ENCODE data around the gene HERPUD1.

Gene HERPUD1

DNA sequence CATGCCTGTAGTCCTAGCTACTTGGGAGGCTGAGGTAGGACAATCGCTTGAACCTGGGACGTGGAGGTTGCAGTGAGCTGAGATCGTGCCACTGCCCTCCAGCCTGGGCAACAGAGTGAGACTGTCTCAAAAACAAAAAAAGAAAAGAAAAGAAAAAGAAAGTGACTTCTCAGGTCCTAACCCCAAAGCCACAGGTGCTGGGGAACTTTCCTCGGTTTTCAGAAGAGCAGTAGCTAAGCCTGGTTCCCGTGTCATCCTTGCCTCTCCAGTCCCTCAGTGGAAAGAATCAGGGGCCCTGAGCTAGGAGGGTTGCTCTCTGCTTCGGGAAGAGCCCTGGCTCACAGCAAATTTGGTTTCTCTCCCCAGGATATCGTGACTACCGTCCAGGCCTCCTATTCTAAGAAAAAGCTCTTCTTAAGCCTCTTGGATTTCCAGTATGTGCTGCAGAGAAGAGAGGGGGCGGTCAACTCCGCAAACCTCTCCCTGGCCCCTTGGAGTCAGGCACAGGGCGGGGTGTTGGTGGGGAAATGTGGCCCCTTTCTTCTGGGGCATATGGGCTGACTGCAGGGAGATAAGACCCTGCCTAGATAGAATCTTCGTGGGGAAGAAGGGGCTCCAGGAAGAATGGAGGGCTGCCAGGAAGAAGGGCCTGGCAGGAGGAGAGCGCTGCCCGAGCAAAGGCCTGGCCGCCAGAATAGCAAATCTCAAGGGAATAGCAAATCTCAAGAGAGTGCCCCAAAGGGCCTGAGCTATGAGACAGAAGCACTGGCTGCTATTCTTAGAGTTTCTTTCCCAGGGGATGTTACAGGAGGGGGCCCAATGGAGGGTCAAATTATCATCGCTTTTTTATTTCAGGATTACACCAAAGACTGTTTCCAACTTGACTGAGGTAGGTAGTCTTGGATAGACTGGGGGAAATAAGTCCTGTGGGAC, 49.1 kb downstream of the HERPUD1 start:
- H3K4me2 ChIP-seq (ENCODE audit: low read depth, low read length, poor library complexity, severe bottlenecking) = no peak overlapping the region
- no peak overlapping the region for H3K4me3 ChIP-seq (ENCODE audit: low read length, poor library complexity, severe bottlenecking)
- no peaks in the 10 kb centered on the region for H3K9me2 ChIP-seq (replicated peaks; ENCODE audit: low read depth, low read length)
- H3K9ac ChIP-seq (ENCODE audit: low read depth, low read length, poor library complexity, severe bottlenecking) = no peak overlapping the region
- H3K9me3 ChIP-seq (ENCODE audit: insufficient read depth, low read depth, low read length) = no peaks in the 10 kb centered on the region
- no peaks in the 10 kb centered on the region for H3K36me3 ChIP-seq (ENCODE audit: insufficient read depth, low read length)
- no peak overlapping the region for H2AFZ ChIP-seq (ENCODE audit: low read length)
- no peaks in the 10 kb centered on the region for H4K20me1 ChIP-seq (ENCODE audit: insufficient read depth, low read length, poor library complexity, severe bottlenecking)
- peaks cover 30% of the 10 kb centered on the region for H3K4me1 ChIP-seq (ENCODE audit: insufficient read depth, low read length, poor library complexity, severe bottlenecking)
- TF ChIP-seq, protein P1, sequence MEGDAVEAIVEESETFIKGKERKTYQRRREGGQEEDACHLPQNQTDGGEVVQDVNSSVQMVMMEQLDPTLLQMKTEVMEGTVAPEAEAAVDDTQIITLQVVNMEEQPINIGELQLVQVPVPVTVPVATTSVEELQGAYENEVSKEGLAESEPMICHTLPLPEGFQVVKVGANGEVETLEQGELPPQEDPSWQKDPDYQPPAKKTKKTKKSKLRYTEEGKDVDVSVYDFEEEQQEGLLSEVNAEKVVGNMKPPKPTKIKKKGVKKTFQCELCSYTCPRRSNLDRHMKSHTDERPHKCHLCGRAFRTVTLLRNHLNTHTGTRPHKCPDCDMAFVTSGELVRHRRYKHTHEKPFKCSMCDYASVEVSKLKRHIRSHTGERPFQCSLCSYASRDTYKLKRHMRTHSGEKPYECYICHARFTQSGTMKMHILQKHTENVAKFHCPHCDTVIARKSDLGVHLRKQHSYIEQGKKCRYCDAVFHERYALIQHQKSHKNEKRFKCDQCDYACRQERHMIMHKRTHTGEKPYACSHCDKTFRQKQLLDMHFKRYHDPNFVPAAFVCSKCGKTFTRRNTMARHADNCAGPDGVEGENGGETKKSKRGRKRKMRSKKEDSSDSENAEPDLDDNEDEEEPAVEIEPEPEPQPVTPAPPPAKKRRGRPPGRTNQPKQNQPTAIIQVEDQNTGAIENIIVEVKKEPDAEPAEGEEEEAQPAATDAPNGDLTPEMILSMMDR (conservative IDR thresholded peaks at IDR 0.05; ENCODE audit: low read length) = no peak
- TF ChIP-seq EZH2phosphoT487 (IDR thresholded peaks at IDR 0.05; ENCODE audit: borderline replicate concordance) = no peak
- H3K79me2 ChIP-seq (ENCODE audit: insufficient read depth, low read length) = no peaks in the 10 kb centered on the region
- no peaks in the 10 kb centered on the region for H3K27me3 ChIP-seq (ENCODE audit: insufficient read depth, low read length, poor library complexity, severe bottlenecking)
- H3F3A ChIP-seq (ENCODE audit: low read depth) = no peaks in the 10 kb centered on the region

GRCh38 chr16:56981729-56982271, 49.9 kb downstream of the HERPUD1 start:
- no peaks in the 10 kb centered on the region for H3F3A ChIP-seq (ENCODE audit: low read depth)
- H3K9me2 ChIP-seq (replicated peaks; ENCODE audit: low read depth, low read length) = no peaks in the 10 kb centered on the region
- H3K27me3 ChIP-seq (ENCODE audit: insufficient read depth, low read length, poor library complexity, severe bottlenecking) = no peaks in the 10 kb centered on the region
- H2AFZ ChIP-seq (ENCODE audit: low read length) = no peak overlapping the region
- no peaks in the 10 kb centered on the region for H4K20me1 ChIP-seq (ENCODE audit: insufficient read depth, low read length, poor library complexity, severe bottlenecking)
- no peaks in the 10 kb centered on the region for H3K9me3 ChIP-seq (ENCODE audit: insufficient read depth, low read depth, low read length)
- no peak overlapping the region for H3K4me3 ChIP-seq (ENCODE audit: low read length, poor library complexity, severe bottlenecking)
- no peaks in the 10 kb centered on the region for H3K36me3 ChIP-seq (ENCODE audit: insufficient read depth, low read length)
- H3K4me1 ChIP-seq (ENCODE audit: insufficient read depth, low read length, poor library complexity, severe bottlenecking) = peaks cover 37% of the 10 kb centered on the region
- no peak overlapping the region for H3K4me2 ChIP-seq (ENCODE audit: low read depth, low read length, poor library complexity, severe bottlenecking)
- no peaks in the 10 kb centered on the region for H3K79me2 ChIP-seq (ENCODE audit: insufficient read depth, low read length)
- TF ChIP-seq, protein P1 (conservative IDR thresholded peaks at IDR 0.05; ENCODE audit: low read length) = no peak
- TF ChIP-seq EZH2phosphoT487 (IDR thresholded peaks at IDR 0.05; ENCODE audit: borderline replicate concordance) = no peak
- H3K9ac ChIP-seq (ENCODE audit: low read depth, low read length, poor library complexity, severe bottlenecking) = no peak overlapping the region

GRCh38 chr16:56982695-56983094, 50.8 kb downstream of the HERPUD1 start:
- no peaks in the 10 kb centered on the region for H3K9me3 ChIP-seq (ENCODE audit: insufficient read depth, low read depth, low read length)
- H3F3A ChIP-seq (ENCODE audit: low read depth) = no peaks in the 10 kb centered on the region
- no peaks in the 10 kb centered on the region for H4K20me1 ChIP-seq (ENCODE audit: insufficient read depth, low read length, poor library complexity, severe bottlenecking)
- H3K4me2 ChIP-seq (ENCODE audit: low read depth, low read length, poor library complexity, severe bottlenecking) = no peak overlapping the region
- no peak overlapping the region for H3K9ac ChIP-seq (ENCODE audit: low read depth, low read length, poor library complexity, severe bottlenecking)
- H3K9me2 ChIP-seq (replicated peaks; ENCODE audit: low read depth, low read length) = no peaks in the 10 kb centered on the region
- H3K36me3 ChIP-seq (ENCODE audit: insufficient read depth, low read length) = no peaks in the 10 kb centered on the region
- H3K79me2 ChIP-seq (ENCODE audit: insufficient read depth, low read length) = no peaks in the 10 kb centered on the region
- H3K27me3 ChIP-seq (ENCODE audit: insufficient read depth, low read length, poor library complexity, severe bottlenecking) = no peaks in the 10 kb centered on the region
- H3K4me1 ChIP-seq (ENCODE audit: insufficient read depth, low read length, poor library complexity, severe bottlenecking) = peaks cover 37% of the 10 kb centered on the region
- no peak for TF ChIP-seq EZH2phosphoT487 (IDR thresholded peaks at IDR 0.05; ENCODE audit: borderline replicate concordance)
- TF ChIP-seq, protein P1 (conservative IDR thresholded peaks at IDR 0.05; ENCODE audit: low read length) = no peak
- H3K4me3 ChIP-seq (ENCODE audit: low read length, poor library complexity, severe bottlenecking) = no peak overlapping the region
- no peak overlapping the region for H2AFZ ChIP-seq (ENCODE audit: low read length)
